HepG2 (cell line): Measurements from ENCODE around the gene PSENEN. TPM values are rescaled to one million over a fixed set of nuclear protein-coding genes. Genes with fewer than 3 reads are reported as not detected.

Experiments used
- GATAD2A ChIP-seq: IDR thresholded peaks from 2 replicates; pipeline ENCODE4 v1.6.1; 2016
- HNRNPL ChIP-seq: fragments of 200-400 bp; formaldehyde crosslinking; IDR thresholded peaks from 2 replicates; pipeline ENCODE4 v1.6.1; 2017; ENCODE audit warnings: mild to moderate bottlenecking, low read depth, low read length
- JUN ChIP-seq: sonication (generic); formaldehyde crosslinking; IDR thresholded peaks from 2 replicates; pipeline ENCODE4 v1.4.0; 2020; ENCODE audit warnings: mild to moderate bottlenecking, missing genetic modification reagents
- KLF12 ChIP-seq: sonication (generic); formaldehyde crosslinking; IDR thresholded peaks from 2 replicates; pipeline ENCODE4 v1.4.0; 2020; ENCODE audit warnings: missing genetic modification reagents, borderline replicate concordance
- MAFK ChIP-seq, 2 experiments: IDR thresholded peaks in 1 of 2; conservative IDR thresholded peaks in 1 of 2; 2 replicates each; pipeline ENCODE4 v1.6.1; 2011; ENCODE audit warnings: improper control_type of control experiment in 2 of 2, low read length in 2 of 2
- POLR2G ChIP-seq: fragments of 200-400 bp; formaldehyde crosslinking; IDR thresholded peaks from 2 replicates; pipeline ENCODE4 v1.6.1; 2018; ENCODE audit warnings: mild to moderate bottlenecking, low read depth, low read length, moderate library complexity
- RFXAP ChIP-seq: sonication (generic); formaldehyde crosslinking; IDR thresholded peaks from 2 replicates; pipeline ENCODE4 v1.4.0; 2020; ENCODE audit warnings: missing genetic modification reagents, borderline replicate concordance
- SIX1 ChIP-seq: sonication (generic); formaldehyde crosslinking; IDR thresholded peaks from 2 replicates; pipeline ENCODE4 v1.4.0; 2020; ENCODE audit warnings: missing genetic modification reagents, borderline replicate concordance
- ZNF124 ChIP-seq: sonication (generic); formaldehyde crosslinking; IDR thresholded peaks from 2 replicates; pipeline ENCODE4 v1.4.0; 2020; ENCODE audit warnings: missing genetic modification reagents
- ZNF205 ChIP-seq: IDR thresholded peaks from 2 replicates; pipeline ENCODE4 v1.6.1; 2018; ENCODE audit warnings: missing biosample characterization, missing genetic modification reagents
- ZNF614 ChIP-seq: IDR thresholded peaks from 2 replicates; pipeline ENCODE4 v1.6.1; 2018; ENCODE audit warnings: missing biosample characterization, missing genetic modification reagents, inconsistent platforms, borderline replicate concordance
- ZNF670 ChIP-seq: sonication (generic); formaldehyde crosslinking; IDR thresholded peaks from 2 replicates; pipeline ENCODE4 v1.8.0; 2022; ENCODE audit warnings: mild to moderate bottlenecking, missing genetic modification reagents, borderline replicate concordance
- ZNF746 ChIP-seq: sonication (generic); formaldehyde crosslinking; IDR thresholded peaks from 2 replicates; pipeline ENCODE4 v1.8.0; 2022; ENCODE audit warnings: mild to moderate bottlenecking, missing genetic modification reagents
- ZNF747 ChIP-seq: sonication (generic); formaldehyde crosslinking; IDR thresholded peaks from 2 replicates; pipeline ENCODE4 v1.8.1; 2023; ENCODE audit warnings: missing genetic modification reagents, mild to moderate bottlenecking, borderline replicate concordance
- ZNF775 ChIP-seq: sonication (generic); formaldehyde crosslinking; IDR thresholded peaks from 2 replicates; pipeline ENCODE4 v1.4.0; 2020; ENCODE audit warnings: missing genetic modification reagents, mild to moderate bottlenecking, moderate library complexity, borderline replicate concordance
- ZSCAN25 ChIP-seq: sonication (generic); formaldehyde crosslinking; IDR thresholded peaks from 2 replicates; pipeline ENCODE4 v1.8.0; 2022; ENCODE audit warnings: mild to moderate bottlenecking, missing genetic modification reagents
- ZUFSP ChIP-seq: sonication (generic); formaldehyde crosslinking; IDR thresholded peaks from 2 replicates; pipeline ENCODE4 v1.9.0; 2021; ENCODE audit warnings: missing genetic modification reagents, mild to moderate bottlenecking, borderline replicate concordance
- polyA plus RNA-seq, 8 experiments: library from polyadenylated mRNA; depleted of rRNA in 3 of 8; stranded (reverse) in 7 of 8; unstranded in 1 of 8; fragments of >200 nt; fragmentation: Illumina TruSeq in 4 of 8; extraction: Trizol in 4 of 8; gene quantifications; 2 replicates each; pipeline versions ENCODE4 v1.2.1 to v1.2.3, GENCODE V29; 2011 to 2016; ENCODE audit warnings: low read depth in 4 of 8, missing spikeins in 1 of 8, mixed read lengths in 1 of 8; ENCODE audit not compliant: insufficient read depth in 1 of 8
- total RNA-seq, 5 experiments: library from RNA; depleted of rRNA; stranded (reverse); fragments of >200 nt; fragmentation: Illumina TruSeq; extraction: Trizol; gene quantifications; 2 replicates each; pipeline ENCODE4 v1.2.3, GENCODE V29; 2016; ENCODE audit warnings: low read depth in 1 of 5
- TF ChIP-seq, protein P1 (sequence below): sonication (generic); formaldehyde crosslinking; IDR thresholded peaks from 2 replicates; pipeline ENCODE4 v1.4.0; 2020; ENCODE audit warnings: mild to moderate bottlenecking, missing genetic modification reagents
- TF ChIP-seq, protein P2 (sequence below): sonication (generic); formaldehyde crosslinking; IDR thresholded peaks from 2 replicates; pipeline ENCODE4 v1.4.0; 2020; ENCODE audit warnings: low read depth, missing genetic modification reagents

The PSENEN gene
- total and polyA plus RNA-seq, 2 of the 13 experiments (the other 11 are each of a cell fraction or from before 2014, with no cell fraction given): 16.9 to 34.2 TPM

GRCh38 chr19:35786299-35787160 is 41.1 kb downstream of the PSENEN start (continued):
- TF ChIP-seq, protein P1, sequence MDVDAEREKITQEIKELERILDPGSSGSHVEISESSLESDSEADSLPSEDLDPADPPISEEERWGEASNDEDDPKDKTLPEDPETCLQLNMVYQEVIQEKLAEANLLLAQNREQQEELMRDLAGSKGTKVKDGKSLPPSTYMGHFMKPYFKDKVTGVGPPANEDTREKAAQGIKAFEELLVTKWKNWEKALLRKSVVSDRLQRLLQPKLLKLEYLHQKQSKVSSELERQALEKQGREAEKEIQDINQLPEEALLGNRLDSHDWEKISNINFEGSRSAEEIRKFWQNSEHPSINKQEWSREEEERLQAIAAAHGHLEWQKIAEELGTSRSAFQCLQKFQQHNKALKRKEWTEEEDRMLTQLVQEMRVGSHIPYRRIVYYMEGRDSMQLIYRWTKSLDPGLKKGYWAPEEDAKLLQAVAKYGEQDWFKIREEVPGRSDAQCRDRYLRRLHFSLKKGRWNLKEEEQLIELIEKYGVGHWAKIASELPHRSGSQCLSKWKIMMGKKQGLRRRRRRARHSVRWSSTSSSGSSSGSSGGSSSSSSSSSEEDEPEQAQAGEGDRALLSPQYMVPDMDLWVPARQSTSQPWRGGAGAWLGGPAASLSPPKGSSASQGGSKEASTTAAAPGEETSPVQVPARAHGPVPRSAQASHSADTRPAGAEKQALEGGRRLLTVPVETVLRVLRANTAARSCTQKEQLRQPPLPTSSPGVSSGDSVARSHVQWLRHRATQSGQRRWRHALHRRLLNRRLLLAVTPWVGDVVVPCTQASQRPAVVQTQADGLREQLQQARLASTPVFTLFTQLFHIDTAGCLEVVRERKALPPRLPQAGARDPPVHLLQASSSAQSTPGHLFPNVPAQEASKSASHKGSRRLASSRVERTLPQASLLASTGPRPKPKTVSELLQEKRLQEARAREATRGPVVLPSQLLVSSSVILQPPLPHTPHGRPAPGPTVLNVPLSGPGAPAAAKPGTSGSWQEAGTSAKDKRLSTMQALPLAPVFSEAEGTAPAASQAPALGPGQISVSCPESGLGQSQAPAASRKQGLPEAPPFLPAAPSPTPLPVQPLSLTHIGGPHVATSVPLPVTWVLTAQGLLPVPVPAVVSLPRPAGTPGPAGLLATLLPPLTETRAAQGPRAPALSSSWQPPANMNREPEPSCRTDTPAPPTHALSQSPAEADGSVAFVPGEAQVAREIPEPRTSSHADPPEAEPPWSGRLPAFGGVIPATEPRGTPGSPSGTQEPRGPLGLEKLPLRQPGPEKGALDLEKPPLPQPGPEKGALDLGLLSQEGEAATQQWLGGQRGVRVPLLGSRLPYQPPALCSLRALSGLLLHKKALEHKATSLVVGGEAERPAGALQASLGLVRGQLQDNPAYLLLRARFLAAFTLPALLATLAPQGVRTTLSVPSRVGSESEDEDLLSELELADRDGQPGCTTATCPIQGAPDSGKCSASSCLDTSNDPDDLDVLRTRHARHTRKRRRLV (CRISPR knock-in tag): no peak
- TF ChIP-seq HNRNPL (no peak), ZSCAN25 (CRISPR knock-in tag) (peak; percentile 65; the same call in 1 of the 2 replicates), ZNF746 (CRISPR knock-in tag) (0 out of 2 replicates have a peak, but pooled peaks have one; percentile 17), ZNF124 (CRISPR knock-in tag) (no peak), ZUFSP (CRISPR knock-in tag) (no peak), RFXAP (no peak), SIX1 (no peak), ZNF775 (no peak), ZNF614 (no peak), JUN (CRISPR knock-in tag) (no peak), KLF12 (0 out of 2 replicates have a peak, but pooled peaks have one; percentile 37), MAFK (conservative IDR thresholded peaks at IDR 0.05 in 1 of 2, IDR thresholded peaks at IDR 0.05 in 1 of 2; ENCODE audit: low read length in 2 of 2) (no peak), GATAD2A (CRISPR knock-in tag) (no peak), POLR2G (no peak), ZNF670 (CRISPR knock-in tag) (no peak), ZNF747 (CRISPR knock-in tag) (no peak), ZNF205 (no peak)
- TF ChIP-seq, protein P2, sequence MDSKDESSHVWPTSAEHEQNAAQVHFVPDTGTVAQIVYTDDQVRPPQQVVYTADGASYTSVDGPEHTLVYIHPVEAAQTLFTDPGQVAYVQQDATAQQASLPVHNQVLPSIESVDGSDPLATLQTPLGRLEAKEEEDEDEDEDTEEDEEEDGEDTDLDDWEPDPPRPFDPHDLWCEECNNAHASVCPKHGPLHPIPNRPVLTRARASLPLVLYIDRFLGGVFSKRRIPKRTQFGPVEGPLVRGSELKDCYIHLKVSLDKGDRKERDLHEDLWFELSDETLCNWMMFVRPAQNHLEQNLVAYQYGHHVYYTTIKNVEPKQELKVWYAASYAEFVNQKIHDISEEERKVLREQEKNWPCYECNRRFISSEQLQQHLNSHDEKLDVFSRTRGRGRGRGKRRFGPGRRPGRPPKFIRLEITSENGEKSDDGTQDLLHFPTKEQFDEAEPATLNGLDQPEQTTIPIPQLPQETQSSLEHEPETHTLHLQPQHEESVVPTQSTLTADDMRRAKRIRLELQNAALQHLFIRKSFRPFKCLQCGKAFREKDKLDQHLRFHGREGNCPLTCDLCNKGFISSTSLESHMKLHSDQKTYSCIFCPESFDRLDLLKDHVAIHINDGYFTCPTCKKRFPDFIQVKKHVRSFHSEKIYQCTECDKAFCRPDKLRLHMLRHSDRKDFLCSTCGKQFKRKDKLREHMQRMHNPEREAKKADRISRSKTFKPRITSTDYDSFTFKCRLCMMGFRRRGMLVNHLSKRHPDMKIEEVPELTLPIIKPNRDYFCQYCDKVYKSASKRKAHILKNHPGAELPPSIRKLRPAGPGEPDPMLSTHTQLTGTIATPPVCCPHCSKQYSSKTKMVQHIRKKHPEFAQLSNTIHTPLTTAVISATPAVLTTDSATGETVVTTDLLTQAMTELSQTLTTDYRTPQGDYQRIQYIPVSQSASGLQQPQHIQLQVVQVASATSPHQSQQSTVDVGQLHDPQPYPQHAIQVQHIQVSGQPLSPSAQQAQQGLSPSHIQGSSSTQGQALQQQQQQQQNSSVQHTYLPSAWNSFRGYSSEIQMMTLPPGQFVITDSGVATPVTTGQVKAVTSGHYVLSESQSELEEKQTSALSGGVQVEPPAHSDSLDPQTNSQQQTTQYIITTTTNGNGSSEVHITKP (CRISPR knock-in tag): no peak
